Measurements from ENCODE around the gene CD248.

Gene CD248

DNA sequence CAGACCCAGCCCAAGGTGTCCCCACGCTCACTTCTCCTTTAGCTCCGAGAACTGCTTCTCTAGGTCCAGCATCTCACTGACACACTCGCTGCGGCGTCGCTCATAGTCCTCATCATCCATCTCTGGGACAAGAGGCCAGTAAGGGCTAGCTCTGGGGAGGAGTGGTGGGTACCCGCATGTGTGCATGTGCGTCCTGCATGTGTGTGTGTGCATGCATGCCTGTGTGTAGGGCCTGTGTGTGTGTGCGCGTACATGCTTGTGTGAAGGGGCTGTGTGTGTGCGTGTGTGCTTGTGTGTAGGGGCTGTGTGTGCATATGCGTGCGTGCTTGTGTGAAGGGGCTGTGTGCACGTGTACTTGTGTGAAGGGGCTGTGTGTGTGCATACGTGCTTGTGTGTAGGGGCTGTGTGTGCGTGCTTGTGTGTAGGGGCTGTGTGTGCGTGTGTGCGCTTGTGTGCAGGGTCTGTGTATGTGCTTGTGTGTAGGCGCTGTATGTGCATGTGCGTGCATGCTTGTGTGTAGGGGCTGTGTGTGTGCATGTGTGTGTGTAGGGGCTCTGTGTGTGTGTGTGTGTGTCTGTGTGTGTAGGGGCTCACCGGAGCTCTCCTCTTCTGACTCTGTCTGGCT, 24.8 kb upstream of the CD248 start:
- in situ Hi-C loops (cut with MboI; ENCODE audit: low pct_unique_long_range_greater_than_20kb, low sequenced_read_pairs): no loop called here
- DNase-seq: no peak

DNA sequence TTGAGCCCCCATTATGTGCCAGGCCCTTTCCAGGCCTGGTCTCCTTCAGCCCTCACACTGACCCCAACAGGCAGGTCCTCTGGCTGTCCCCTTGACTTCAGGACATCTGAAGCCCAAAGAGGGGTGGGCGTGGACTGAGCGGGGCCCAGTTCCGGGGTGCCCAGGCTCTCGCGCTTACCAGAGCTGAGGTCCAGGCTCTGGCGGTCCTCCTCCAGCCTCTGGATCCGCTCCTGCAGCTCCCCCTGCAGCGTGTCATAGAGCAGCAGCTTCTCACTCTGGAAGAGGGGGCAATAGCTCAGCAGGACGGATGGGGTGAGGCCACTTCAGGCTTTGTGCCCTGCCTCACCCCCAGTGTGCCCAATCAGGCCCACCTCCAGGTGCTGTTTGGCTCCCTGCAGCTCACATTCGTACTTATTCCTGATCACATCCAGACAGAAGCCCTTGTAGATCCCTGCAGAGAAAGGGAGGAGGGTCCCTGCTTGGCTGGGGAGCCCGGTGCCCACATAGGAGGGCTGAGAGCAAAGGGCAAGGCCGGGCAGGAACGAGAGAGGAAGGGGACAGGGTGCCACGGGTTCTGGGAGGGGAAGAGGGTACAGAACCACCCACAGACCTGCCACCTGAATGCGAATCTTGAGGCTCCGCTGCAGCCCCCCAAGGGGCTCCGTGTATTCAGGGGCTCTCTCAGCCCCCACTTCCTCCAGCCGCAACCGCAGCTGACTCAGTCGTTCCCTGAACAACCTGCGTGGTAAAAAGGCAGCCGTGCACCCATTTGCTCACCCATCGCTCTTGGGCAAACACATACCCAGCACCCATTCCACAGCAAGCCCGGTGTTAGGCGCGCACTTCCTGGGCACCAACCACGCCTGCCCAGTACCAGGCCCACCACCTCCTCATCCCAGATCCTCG, 24.0 kb upstream of the CD248 start:
- in situ Hi-C loops (cut with MboI; ENCODE audit: low pct_unique_long_range_greater_than_20kb, low sequenced_read_pairs): no loop called here
- DNase-seq: no peak

DNA sequence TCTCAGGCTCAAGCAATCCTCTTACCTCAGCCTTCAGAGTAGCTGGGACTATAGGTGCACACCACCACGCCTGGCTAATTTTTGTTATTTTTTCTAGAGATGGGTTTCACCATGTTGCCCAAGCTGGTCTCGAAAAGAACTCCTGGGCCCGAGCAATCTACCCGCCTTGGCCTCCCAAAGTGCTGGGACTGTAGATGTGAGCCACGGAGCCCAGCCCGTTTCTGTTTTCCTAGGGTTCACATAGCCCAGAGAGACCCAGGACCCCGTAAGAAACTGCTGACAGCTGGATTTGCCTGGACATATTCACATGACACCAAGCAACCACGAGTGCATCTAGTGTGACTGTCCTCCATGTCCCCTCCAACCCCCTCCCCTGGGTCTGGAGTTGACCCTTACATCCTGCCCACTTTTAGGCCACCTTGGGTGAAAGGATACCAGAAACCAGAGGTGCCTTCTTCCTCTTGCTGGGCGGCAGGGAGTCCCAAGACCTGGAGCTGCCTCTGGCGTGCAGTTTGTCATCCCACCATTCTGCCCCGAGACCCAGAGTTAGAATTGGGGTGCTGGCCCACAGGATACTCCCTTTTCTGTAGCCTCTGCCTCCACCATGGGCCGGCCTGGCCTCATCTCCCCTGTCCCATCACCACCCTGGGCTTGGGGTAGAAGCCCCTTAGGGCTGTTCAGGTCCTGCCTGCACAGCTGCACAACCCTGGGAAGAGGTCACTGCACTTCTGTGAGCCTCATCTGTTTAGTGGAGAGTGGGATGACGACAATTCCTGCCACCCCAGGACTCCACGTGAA, 23.0 kb upstream of the CD248 start:
- DNase-seq: no peak
- in situ Hi-C loops (cut with MboI; ENCODE audit: low pct_unique_long_range_greater_than_20kb, low sequenced_read_pairs): no loop called here

DNA sequence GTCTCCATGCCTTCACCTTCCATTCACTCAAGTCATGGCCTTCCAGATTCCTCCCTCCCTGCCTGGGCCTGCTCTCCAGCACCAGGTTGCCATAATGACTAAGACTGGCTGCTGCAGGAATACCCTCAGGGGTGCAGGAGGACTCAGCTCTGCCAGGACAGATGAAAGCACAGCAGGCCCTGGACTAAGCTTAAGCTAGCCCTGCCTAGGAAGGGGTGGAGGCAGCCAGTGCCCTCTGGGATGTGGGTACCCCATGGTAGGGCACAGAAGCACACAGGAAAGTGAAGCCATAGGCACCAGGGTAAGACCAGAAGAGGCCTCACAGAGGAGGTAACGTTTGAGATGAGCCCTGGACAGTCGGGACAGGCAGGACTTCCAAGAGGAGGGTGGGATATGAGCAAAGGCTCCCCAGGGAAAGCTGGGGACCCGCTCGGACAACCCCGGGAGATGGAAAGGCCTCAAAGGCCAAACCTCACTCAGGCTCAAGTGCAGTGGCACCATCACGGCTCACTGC, 22.4 kb upstream of the CD248 start:
- in situ Hi-C loops (cut with MboI; ENCODE audit: low pct_unique_long_range_greater_than_20kb, low sequenced_read_pairs): no loop called here
- DNase-seq: no peak

DNA sequence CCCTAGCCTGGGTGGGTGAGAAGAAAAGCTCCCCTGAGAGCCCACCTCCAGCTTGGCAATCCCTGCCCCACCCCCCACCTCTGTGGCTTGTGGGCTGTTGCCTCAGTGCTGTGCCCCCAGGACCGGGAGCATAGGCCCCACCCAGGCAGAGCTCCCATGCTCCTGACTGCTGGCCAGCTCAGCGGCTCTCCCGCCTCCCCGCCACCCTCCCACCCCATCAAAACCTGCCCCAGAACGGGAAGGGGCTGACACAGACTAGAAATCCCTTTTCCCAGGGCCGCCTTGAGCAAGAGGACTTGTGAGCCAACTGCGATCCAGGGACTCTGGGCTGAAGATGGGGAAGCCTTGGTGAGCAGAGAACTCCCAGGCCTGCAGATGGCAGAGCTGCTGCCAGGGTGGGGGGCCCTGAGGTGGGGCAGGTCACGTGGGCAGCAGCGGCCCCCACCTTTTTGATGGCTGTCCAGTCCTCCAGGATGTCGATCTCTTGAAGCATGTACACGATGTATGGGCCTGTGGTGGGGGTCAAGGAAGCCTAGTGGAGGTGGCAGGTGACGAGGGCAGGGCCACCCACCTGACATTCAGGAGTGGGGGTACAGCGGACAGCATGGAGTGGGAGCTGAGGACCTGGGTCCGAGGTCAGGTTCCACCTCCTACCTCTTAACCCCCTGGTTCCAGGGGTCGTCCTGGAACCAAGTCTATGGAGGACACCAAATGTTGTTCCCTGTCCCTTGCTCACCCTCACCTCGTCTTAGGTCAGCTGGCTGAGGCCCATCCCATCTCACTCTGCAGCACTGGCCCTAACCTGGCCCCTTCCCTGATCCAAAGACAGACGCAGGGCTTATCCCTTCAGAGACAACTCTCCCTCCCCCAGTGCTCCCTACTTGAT, 21.7 kb upstream of the CD248 start:
- no peak for DNase-seq
- in situ Hi-C loops (cut with MboI; ENCODE audit: low pct_unique_long_range_greater_than_20kb, low sequenced_read_pairs): no loop called here

DNA sequence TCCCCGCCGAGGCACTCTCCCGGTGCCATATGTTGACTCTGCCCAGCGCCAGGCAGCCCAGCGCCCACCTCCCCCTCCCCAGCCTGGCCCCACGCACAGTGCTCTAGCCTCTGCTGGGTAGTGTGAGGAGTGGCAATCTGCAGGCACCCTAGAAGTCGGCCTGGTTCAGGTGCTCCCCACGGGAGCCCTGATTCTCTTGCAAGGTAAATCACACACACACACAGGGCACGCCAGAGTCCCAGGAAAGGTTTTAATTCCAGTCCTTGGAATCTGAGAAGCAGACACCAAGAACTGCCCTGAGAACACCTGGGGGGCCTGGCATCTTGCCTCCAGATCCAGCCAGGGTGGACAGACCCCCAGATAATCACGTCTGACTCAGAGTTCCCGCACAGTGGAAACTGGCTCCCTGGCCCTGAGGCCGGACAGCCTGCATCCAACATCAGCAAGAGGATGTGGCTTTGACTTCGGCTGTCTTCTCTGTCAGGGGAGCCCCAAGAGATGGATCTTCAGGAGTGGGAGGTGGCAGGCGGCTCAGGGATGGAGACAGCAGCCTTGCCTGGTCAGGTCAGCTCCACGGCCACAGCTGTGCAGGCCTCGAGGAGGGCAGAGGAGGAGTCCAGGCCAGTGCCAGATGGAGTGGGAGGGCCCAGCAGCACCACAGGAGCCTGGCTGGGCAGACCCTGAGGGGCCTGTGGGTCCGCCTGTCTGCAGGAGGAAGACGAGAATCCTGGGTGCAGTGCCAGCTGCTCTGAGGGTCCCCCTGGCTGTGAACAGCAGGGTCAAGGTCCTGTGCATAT, 20.5 kb upstream of the CD248 start:
- in situ Hi-C loops (cut with MboI; ENCODE audit: low pct_unique_long_range_greater_than_20kb, low sequenced_read_pairs): no loop called here

DNA sequence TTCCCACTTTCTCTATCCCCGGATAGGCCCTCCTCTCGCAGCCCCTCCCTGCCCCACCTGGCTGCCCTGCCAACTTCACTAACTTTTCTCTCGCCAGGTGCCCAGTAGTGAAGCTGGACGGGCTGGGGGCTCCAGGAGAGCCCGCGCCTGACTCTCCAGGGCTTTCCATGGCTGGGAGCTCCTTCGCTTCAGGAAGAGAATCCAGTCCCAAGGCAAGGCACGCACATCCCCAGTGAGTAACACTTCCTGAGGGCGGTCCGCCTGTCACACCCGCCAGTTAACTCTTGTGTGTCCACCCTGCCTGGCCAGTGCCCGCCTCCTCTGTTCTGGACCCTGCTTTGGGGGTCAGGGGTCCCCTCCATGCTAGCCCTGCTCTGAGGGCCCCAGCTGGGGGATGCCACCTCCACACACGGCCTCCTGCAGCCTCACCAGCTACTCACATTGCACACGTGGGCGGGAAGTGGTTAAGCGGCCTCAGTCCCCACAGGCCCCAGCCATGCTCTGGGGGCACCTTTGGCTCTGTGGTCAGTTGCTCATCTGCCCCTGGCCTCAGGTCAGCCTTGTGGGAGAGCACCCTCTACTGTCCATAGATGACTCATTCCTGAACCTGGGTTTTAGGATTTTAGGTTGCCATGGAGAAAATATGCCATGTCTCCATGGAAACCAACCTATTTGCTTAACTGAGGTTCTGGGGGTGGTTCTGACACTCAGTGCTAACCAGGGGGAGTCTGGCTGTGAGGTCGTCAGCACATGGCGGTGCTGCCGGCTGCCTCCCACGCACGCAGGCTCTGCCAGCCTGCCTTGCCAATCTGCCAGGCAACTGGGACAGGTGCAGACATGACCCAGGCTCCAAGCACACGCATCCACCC, 19.6 kb upstream of the CD248 start, which contains the start of gene RIN1:
Gene RIN1 (minus strand): TSS at position 201 of the 869 bp plus-strand sequence. CDS start 32 bp downstream, at position 169.
- in situ Hi-C loops (cut with MboI; ENCODE audit: low pct_unique_long_range_greater_than_20kb, low sequenced_read_pairs): no loop called here
- DNase-seq: peak; percentile 81

More for the DNA sequence above, 20.5 kb upstream of the CD248 start:
- DNase-seq: no peak

DNA sequence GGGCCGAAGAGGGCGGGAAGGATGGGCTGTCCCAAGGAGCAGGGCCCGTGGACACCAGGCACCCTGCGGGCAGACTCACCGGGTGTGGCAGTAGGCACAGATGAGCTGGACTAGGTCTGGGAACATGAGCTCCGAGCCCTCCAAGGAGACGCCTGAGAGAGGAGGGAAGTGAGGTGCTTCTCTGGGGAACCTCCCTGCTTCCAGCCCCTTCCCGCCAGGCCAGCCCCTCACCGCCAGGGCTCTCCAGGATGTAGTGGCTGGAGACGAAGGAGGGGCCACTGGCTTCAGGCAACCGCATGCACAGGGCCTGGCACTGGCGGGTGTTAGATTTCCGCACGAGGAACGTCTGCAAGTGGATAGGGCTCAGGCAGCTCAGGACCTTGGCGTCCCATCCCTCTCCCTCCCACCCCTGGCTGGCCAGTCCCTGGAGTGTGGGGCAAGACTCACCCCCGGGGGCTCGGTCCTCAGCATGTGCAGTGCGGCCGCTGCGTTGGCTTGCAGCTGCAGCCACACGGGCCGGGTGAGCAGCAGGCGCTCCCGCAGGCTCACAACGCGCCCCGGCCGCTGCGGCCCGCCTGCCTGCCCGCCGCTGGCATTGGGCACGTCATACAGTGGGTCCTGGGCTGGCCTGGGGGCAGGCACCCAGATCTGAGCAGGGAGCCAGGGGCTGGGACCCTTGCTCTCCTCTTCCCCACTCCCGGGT, 18.8 kb upstream of the CD248 start:
- DNase-seq: peak; percentile 36
- in situ Hi-C loops (cut with MboI; ENCODE audit: low pct_unique_long_range_greater_than_20kb, low sequenced_read_pairs): no loop called here

DNA sequence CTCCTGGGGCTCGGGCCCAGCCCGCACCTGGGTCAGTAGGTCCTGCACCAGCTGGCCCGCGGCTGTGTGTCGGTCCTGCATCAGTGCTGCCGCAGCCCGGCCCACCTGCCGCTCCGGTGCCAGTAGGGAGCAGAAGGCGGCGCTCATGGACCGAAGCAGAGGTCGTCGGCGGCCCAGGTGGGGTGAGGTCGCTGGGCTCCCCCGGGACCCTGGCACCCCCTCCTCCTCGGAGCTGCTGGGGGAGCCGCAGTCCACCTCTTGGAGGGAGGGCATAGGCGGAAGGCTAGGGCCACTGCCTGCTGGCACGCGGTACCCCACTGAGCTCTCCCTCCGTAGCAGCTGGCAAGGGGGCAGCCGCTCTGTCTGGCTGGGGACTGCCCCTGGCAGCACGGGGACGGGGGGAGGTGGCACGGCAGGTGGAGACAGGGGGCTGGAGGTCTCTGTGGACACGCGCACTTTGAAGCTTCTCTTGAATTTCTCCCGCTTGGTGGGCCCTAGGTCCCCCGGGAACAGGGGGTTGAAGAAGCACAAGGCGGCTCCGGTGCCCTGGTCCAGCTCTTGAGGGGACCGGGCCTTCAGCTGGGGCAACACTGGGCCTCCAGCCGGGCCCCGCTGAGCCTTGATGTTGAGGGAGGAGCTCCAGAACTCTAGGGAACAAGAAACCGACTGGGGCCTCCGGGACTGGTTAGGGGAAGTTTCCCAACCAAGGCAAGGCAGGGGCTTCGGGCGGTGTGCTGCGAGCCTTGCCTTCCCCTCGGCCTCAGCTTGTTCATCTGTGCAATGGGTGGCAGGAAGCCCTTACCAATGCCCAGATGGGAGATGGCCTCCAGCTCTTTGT, 18.0 kb upstream of the CD248 start:
- DNase-seq: no peak
- in situ Hi-C loops (cut with MboI; ENCODE audit: low pct_unique_long_range_greater_than_20kb, low sequenced_read_pairs): no loop called here

DNA sequence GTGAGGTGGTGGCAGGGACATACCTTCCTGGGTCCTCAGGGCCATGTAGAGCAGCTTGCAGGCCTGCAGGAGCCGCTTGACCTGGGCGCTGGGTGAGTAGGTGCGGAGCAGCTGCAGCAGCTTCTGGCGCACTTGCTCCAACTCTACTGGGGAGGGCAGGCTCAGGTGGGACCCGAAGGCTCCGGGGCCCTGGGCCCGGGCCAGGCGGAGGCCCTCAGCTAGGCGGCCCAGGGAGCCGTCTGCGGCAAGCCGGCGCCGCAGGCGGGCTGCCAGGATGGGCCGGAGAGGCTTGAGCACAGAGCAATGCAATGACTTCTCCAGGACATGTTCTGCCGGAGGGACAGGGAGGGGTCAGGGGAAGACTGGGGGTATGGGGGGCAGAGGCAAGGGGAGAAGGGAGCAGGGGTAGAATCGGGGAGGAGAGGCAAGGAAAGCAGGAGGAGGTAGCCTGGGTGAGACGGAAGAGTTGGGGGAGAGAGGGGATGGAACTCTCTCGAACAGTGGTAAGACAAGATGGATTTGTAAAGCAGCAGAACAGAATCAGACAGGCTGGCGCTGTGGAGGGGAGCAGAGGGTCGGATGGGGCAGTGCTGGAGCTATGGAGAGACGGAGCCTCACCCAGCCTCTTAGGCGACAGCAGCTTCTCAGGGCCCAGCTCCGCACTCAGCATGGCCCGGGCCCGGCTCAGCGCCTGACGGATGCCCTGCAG, 17.2 kb upstream of the CD248 start:
- in situ Hi-C loops (cut with MboI; ENCODE audit: low pct_unique_long_range_greater_than_20kb, low sequenced_read_pairs): no loop called here
- DNase-seq: no peak

DNA sequence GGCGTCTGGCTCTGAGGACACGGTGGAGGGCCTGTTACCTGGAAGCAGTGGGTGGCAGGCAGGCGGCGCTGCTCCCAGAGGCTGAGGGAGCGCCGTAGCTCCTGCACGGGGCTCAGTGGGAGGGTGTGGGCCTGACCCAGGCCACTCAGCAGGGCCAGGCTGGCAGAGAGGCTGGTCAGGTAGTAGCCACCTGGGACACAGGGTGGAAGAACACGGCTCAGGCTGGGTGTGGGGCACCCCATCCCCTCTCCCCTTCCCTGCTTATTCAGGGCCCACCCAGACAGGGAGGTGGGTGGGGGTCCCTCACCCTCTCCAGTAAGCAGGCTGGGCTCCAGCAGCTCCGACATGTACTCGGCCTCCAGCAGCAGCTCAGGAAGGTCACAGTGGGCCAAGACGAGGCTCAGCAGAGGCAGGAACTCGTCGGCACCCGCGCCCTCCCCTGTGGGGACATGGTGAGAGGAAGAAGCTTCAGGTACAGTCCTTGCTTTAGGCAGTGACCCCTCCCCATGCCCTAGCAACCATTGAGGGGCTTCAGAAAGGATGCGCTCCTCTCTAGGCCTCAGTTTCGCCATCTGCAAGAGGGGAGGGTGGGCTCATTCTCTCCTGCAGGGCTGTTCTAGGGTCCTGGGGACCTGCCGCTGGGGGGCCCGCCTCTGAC, 16.5 kb upstream of the CD248 start:
- DNase-seq: no peak
- in situ Hi-C loops (cut with MboI; ENCODE audit: low pct_unique_long_range_greater_than_20kb, low sequenced_read_pairs): no loop called here

DNA sequence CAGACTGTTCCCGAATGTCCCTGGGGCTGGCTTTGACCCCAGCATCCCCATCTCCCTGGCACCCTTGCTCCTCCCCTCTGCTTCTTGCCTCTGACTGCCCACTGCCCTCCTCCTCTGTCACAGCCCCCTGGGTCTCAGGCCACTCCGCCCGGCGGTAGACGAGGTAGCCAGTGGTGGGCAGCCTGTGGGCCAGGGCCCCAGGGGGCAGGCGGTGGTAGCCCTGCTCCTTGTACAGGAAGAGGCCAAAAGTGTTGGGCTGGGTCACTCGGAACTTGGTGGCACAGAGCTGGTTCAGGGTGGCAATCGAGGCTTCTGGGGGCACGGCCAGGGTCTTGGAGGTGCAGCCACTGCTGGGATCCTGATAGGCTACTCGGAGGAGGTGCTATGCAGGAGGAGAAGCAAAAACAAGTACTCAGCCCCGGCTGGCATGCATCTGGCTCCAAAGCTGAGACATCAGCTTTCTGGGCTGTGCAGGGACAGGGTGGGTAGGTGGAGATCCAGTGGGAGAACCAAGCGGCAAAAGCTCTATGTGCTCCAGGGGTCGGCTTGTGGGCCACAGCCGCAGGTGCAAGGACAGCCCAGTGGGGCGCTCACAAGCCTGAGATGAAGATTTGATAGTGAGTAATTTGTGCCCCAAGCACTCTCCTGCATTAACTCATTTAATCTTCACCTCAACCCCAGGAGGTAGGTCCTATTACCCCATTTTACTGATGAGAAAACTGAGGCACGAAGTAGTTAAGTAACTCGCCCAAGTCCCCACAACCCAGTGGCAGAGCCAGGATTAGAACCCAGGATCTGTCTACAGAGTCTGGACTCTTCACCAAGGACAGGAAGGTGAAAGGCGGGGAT, 15.8 kb upstream of the CD248 start:
- no peak for DNase-seq
- in situ Hi-C loops (cut with MboI; ENCODE audit: low pct_unique_long_range_greater_than_20kb, low sequenced_read_pairs): no loop called here

DNA sequence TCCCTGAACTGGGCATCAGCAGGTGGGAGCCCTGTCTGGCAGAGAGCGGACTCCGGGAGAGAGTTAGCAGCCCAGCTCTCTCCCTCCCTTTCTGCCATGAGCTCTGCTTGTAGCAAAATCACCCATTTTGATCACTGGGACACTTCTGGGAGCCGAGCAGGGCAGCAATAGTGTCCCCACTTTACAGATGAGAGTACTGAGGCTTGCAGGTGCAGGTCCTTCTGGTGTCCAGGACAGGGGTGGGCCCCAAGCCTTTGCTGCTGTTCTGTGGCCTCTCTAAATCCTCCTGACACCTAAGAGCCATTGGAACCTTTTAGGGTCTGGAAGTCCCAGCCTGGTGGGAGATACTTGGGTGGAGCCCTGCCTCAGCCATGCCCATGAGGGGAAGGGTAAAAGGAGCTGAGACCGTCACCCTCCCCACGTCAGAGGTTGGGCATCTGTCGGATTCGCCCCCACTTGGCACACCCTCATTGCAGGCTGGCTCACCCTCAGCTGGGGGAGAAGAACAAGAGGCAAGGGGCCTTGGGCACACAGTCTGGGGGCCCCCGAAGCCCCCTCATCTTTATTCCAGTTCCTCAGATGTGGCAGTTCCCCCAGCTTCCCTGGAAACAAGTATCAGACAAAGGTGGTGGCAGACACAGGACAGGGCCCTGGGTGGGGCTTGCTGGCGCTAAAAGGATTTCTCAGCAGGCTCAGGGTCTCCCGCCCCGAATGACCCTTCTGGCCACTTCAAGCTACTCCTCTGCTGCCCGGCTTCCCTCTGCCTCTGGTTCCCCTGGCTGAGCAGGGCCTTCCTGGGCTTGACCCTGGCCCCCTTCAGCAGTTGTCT, 14.9 kb upstream of the CD248 start:
- in situ Hi-C loops (cut with MboI; ENCODE audit: low pct_unique_long_range_greater_than_20kb, low sequenced_read_pairs): no loop called here
- no peak for DNase-seq
